ENCODE data around the gene ITGA2. TPM values are rescaled to one million over a fixed set of nuclear protein-coding genes. Genes with fewer than 3 reads are reported as not detected.

The ITGA2 gene
- total RNA-seq, 1 experiment from 2014 or later, result 36.7 TPM

DNA sequence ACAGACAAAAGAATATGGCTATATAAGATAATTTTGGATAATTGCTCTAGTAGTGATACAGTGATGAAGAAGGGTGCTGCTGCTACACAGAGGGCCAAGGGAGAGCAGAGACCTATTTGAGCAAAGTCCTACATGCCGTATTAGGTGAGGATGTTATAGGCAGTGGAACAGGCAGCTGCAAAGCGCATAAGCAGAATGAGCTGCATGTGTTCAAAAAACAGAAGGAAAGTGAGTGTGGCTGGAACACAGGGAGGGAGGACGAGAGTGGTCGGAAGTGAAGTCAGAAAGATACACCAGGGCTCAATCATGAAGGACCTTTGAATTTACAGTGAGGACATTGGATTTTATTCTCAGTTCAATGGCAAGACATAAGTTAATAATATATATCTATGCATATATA is 35.4 kb downstream of the ITGA2 start:
- ChIA-PET CTCF (no interaction called here), POLR2A (ENCODE audit: unreplicated experiment) (no interaction called here)
- H3K79me2 ChIP-seq (ENCODE audit: low read length), result peaks cover 82% of the 10 kb centered on the region
- no TSS peak for BruUV-seq (replicated peaks)
- no peaks in the 10 kb centered on the region for H3K27me3 ChIP-seq (ENCODE audit: low read length)
- no peaks in the 10 kb centered on the region for H3K9me2 ChIP-seq (replicated peaks; ENCODE audit: low read length)
- H3K27ac ChIP-seq (ENCODE audit: low read length), result peak overlapping the region; percentile 63
- no peak overlapping the region for H3K4me3 ChIP-seq (ENCODE audit: low read length)
- H3K36me3 ChIP-seq (ENCODE audit: low read depth, low read length), result peaks cover 25% of the 10 kb centered on the region; the same call in 1 of the 2 replicates
- H4K20me1 ChIP-seq (ENCODE audit: low read length), result no peaks in the 10 kb centered on the region; the same call in 1 of the 2 replicates
- intact Hi-C loops (cut with micrococcal nuclease), result no loop called here
- 0 out of 2 replicates have a peak overlapping the region, but pooled peaks have one; percentile 40 for H3K4me2 ChIP-seq (ENCODE audit: low read length)
- H3K9ac ChIP-seq (ENCODE audit: low read length), result 0 out of 2 replicates have a peak overlapping the region, but pooled peaks have one; percentile 22
- peaks cover 66% of the 10 kb centered on the region for H3K4me1 ChIP-seq (ENCODE audit: insufficient read depth, low read length)
- ATAC-seq, result no peak
- H3F3A ChIP-seq (ENCODE audit: low read length, unreplicated experiment), result peaks cover 13% of the 10 kb centered on the region
- no peaks in the 10 kb centered on the region for H3K9me3 ChIP-seq (ENCODE audit: low read length)
- TF ChIP-seq EZH2 (IDR thresholded peaks at IDR 0.05; ENCODE audit: low read length, unreplicated experiment), result no peak
- TF ChIP-seq, protein P1, sequence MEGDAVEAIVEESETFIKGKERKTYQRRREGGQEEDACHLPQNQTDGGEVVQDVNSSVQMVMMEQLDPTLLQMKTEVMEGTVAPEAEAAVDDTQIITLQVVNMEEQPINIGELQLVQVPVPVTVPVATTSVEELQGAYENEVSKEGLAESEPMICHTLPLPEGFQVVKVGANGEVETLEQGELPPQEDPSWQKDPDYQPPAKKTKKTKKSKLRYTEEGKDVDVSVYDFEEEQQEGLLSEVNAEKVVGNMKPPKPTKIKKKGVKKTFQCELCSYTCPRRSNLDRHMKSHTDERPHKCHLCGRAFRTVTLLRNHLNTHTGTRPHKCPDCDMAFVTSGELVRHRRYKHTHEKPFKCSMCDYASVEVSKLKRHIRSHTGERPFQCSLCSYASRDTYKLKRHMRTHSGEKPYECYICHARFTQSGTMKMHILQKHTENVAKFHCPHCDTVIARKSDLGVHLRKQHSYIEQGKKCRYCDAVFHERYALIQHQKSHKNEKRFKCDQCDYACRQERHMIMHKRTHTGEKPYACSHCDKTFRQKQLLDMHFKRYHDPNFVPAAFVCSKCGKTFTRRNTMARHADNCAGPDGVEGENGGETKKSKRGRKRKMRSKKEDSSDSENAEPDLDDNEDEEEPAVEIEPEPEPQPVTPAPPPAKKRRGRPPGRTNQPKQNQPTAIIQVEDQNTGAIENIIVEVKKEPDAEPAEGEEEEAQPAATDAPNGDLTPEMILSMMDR (conservative IDR thresholded peaks at IDR 0.05; ENCODE audit: low read depth, low read length), result no peak
- no peak for TF ChIP-seq EZH2phosphoT487 (IDR thresholded peaks at IDR 0.05; ENCODE audit: borderline replicate concordance, low read length)
- DNase-seq, result no peak
- H2AFZ ChIP-seq (ENCODE audit: low read length), result no peak overlapping the region

DNA sequence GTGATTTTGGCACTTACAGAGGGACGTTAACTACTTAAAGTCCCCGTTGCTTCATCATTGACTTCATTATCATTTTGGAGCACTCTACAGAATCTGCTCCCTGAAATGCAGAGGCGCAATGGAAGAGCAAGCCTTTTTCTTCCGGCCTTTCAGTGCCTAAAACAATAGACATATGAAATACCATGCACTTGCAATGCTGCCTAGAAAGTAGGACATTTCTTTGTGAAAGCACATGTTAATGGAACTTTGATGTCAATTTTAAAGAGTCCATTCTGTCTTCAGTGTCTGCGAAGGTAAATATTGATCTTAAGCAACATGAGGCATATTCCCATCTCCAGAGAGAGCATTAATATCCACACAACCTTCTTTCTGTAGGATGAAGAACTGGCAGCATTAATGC is 36.3 kb downstream of the ITGA2 start:
- TF ChIP-seq EZH2 (IDR thresholded peaks at IDR 0.05; ENCODE audit: low read length, unreplicated experiment) (no peak), EZH2phosphoT487 (IDR thresholded peaks at IDR 0.05; ENCODE audit: borderline replicate concordance, low read length) (no peak)
- TF ChIP-seq, protein P1 (conservative IDR thresholded peaks at IDR 0.05; ENCODE audit: low read depth, low read length), result no peak
- intact Hi-C loops (cut with micrococcal nuclease), result no loop called here
- Histone ChIP-seq H3K4me3 (ENCODE audit: low read length) (no peak overlapping the region), H3K9me3 (ENCODE audit: low read length) (no peaks in the 10 kb centered on the region), H3K27me3 (ENCODE audit: low read length) (no peaks in the 10 kb centered on the region), H3K4me2 (ENCODE audit: low read length) (no peak overlapping the region), H3K4me1 (ENCODE audit: insufficient read depth, low read length) (peaks cover 69% of the 10 kb centered on the region), H3K79me2 (ENCODE audit: low read length) (peaks cover 82% of the 10 kb centered on the region), H3K27ac (ENCODE audit: low read length) (no peak overlapping the region), H3K9ac (ENCODE audit: low read length) (no peak overlapping the region), H2AFZ (ENCODE audit: low read length) (no peak overlapping the region), H3K36me3 (ENCODE audit: low read depth, low read length) (peaks cover 33% of the 10 kb centered on the region; the same call in 1 of the 2 replicates), H3F3A (ENCODE audit: low read length, unreplicated experiment) (peaks cover 13% of the 10 kb centered on the region), H3K9me2 (replicated peaks; ENCODE audit: low read length) (no peaks in the 10 kb centered on the region), H4K20me1 (ENCODE audit: low read length) (no peaks in the 10 kb centered on the region; the same call in 1 of the 2 replicates)
- CTCF ChIA-PET, result no interaction called here
- DNase-seq (no peak), ATAC-seq (no peak)
- POLR2A ChIA-PET (ENCODE audit: unreplicated experiment), result no interaction called here
- BruUV-seq (replicated peaks), result no TSS peak

DNA sequence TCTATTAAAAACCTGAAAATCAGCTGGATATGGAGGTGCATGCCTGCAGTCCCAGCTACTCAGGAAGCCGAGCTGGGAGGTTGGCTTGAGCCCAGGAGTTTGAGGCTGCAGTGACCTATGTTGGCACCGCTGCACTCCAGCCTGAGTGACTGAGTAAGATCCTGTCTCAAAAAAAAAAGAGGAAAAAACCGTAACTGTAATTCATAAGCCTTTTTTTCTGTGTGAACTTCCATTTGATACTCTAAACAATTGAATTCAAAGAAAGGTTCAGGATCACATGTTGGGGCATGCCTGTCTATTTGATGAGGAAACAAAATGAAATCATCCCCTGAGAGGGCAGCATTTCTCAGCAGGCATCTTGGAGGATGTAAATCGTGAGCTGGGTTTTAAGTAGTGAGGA is 38.8 kb downstream of the ITGA2 start:
- peaks cover 79% of the 10 kb centered on the region for H3K79me2 ChIP-seq (ENCODE audit: low read length)
- intact Hi-C loops (cut with micrococcal nuclease), result no loop called here
- ChIA-PET CTCF (interaction anchor here (0.6 kb wide), 1 partner anchor 42 kb away, joined by 3 read pairs; no protein-coding TSS in a partner anchor), POLR2A (ENCODE audit: unreplicated experiment) (interaction anchor here (0.6 to 0.7 kb wide), 2 partner anchors 13 to 112 kb away, joined by 4 to 6 read pairs; no protein-coding TSS in a partner anchor)
- no peak for TF ChIP-seq EZH2 (IDR thresholded peaks at IDR 0.05; ENCODE audit: low read length, unreplicated experiment)
- no peak for TF ChIP-seq EZH2phosphoT487 (IDR thresholded peaks at IDR 0.05; ENCODE audit: borderline replicate concordance, low read length)
- TF ChIP-seq, protein P1 (conservative IDR thresholded peaks at IDR 0.05; ENCODE audit: low read depth, low read length), result no peak
- H3K36me3 ChIP-seq (ENCODE audit: low read depth, low read length), result peaks cover 30% of the 10 kb centered on the region; the same call in 1 of the 2 replicates
- H3K9me2 ChIP-seq (replicated peaks; ENCODE audit: low read length), result no peaks in the 10 kb centered on the region
- H3K9ac ChIP-seq (ENCODE audit: low read length), result peak overlapping the region; percentile 17; the same call in 1 of the 2 replicates
- BruUV-seq (replicated peaks), result no TSS peak
- H3K4me3 ChIP-seq (ENCODE audit: low read length), result no peak overlapping the region
- ATAC-seq, result peak; percentile 67
- H4K20me1 ChIP-seq (ENCODE audit: low read length), result no peaks in the 10 kb centered on the region; the same call in 1 of the 2 replicates
- DNase-seq, result peak; percentile 74
- H3K27ac ChIP-seq (ENCODE audit: low read length), result peak overlapping the region; percentile 70
- H3F3A ChIP-seq (ENCODE audit: low read length, unreplicated experiment), result peaks cover 9% of the 10 kb centered on the region
- peak overlapping the region; percentile 23 for H3K4me2 ChIP-seq (ENCODE audit: low read length)
- no peak overlapping the region for H2AFZ ChIP-seq (ENCODE audit: low read length)
- no peaks in the 10 kb centered on the region for H3K9me3 ChIP-seq (ENCODE audit: low read length)
- peaks cover 79% of the 10 kb centered on the region for H3K4me1 ChIP-seq (ENCODE audit: insufficient read depth, low read length)
- no peaks in the 10 kb centered on the region for H3K27me3 ChIP-seq (ENCODE audit: low read length)
